ENCODE results near the gene ASCC2.

Gene ASCC2

GRCh38 chr22:29867851-29868250 is 29.8 kb upstream of the ASCC2 start:
- TF ChIP-seq TEAD4 (IDR thresholded peaks at IDR 0.05) (no peak), USF1 (IDR thresholded peaks at IDR 0.05) (no peak), CEBPB (IDR thresholded peaks at IDR 0.05) (no peak), YY1 (IDR thresholded peaks at IDR 0.05; ENCODE audit: low read depth) (no peak), TCF12 (IDR thresholded peaks at IDR 0.05; ENCODE audit: low read depth) (no peak), FOXM1 (IDR thresholded peaks at IDR 0.05; ENCODE audit: borderline replicate concordance, low read depth) (no peak), CREB1 (IDR thresholded peaks at IDR 0.05; ENCODE audit: low read depth) (no peak), TAF1 (IDR thresholded peaks at IDR 0.05; ENCODE audit: low read depth) (no peak), EGR1 (IDR thresholded peaks at IDR 0.05) (no peak)

DNA sequence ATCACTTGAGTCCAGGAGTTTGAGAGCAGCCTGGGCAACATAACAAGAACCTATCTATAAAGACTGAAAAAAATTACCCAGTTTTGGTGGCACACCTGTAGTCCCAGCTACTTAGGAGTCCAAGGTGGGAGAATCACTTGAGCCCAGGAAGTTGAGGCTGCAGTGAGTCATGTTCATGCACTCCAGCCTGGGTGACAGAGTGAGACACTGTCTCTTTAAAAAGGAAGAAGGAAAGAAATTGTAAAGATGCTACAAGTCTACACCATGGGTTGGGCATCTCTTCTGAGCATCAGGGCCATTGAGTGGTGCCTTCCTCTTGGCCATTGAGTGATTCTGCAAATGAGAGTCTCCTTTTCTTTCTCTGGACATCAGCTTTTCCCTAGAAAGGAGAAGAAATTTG is 29.2 kb upstream of the ASCC2 start:
- TF ChIP-seq EGR1 (IDR thresholded peaks at IDR 0.05) (no peak), YY1 (IDR thresholded peaks at IDR 0.05; ENCODE audit: low read depth) (no peak), NFIC (IDR thresholded peaks at IDR 0.05) (no peak)

DNA sequence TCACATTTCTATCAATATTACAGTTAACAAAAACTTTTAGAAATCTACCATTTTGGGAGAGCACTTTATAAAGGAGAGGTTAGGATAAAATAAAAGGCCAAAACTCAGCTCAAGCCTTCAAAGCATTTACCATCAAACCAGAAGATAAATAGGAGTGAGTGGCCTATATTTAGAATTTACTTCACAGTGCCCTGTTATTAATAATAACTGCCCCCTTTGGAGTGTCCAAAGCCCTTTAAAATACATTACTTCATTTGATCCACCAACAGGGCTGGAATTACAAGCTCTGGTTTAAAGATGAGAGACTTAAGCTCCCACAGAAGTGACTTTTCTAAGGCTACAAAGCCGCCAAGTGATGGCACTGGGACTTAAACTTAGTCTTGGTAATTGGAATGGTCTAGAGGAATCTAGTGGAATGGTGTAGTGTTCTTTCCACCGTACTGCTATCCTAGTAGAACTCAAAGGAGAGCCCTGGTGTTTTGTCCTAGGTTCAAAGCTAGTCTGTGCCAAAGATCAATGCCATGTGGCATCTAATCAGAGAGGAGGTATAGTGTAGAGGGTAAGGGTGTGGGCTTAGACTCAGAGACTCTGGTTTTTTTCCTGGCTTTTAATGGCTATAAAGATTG is 23.7 kb upstream of the ASCC2 start:
- TF ChIP-seq NFIC (IDR thresholded peaks at IDR 0.05) = no peak
- TF ChIP-seq CEBPB (IDR thresholded peaks at IDR 0.05) = no peak
- TF ChIP-seq EGR1 (IDR thresholded peaks at IDR 0.05) = no peak
- no peak for TF ChIP-seq YY1 (IDR thresholded peaks at IDR 0.05; ENCODE audit: low read depth)
- TF ChIP-seq RAD21 (IDR thresholded peaks at IDR 0.05; ENCODE audit: low read depth) = no peak
- TF ChIP-seq EP300 (IDR thresholded peaks at IDR 0.05; ENCODE audit: borderline replicate concordance) = no peak
- no peak for TF ChIP-seq TEAD4 (IDR thresholded peaks at IDR 0.05)
- TF ChIP-seq ZBTB7A (IDR thresholded peaks at IDR 0.05; ENCODE audit: low read depth) = no peak
- no peak for TF ChIP-seq TAF1 (IDR thresholded peaks at IDR 0.05; ENCODE audit: low read depth)
- TF ChIP-seq TCF12 (IDR thresholded peaks at IDR 0.05; ENCODE audit: low read depth) = no peak
- TF ChIP-seq, protein P1, sequence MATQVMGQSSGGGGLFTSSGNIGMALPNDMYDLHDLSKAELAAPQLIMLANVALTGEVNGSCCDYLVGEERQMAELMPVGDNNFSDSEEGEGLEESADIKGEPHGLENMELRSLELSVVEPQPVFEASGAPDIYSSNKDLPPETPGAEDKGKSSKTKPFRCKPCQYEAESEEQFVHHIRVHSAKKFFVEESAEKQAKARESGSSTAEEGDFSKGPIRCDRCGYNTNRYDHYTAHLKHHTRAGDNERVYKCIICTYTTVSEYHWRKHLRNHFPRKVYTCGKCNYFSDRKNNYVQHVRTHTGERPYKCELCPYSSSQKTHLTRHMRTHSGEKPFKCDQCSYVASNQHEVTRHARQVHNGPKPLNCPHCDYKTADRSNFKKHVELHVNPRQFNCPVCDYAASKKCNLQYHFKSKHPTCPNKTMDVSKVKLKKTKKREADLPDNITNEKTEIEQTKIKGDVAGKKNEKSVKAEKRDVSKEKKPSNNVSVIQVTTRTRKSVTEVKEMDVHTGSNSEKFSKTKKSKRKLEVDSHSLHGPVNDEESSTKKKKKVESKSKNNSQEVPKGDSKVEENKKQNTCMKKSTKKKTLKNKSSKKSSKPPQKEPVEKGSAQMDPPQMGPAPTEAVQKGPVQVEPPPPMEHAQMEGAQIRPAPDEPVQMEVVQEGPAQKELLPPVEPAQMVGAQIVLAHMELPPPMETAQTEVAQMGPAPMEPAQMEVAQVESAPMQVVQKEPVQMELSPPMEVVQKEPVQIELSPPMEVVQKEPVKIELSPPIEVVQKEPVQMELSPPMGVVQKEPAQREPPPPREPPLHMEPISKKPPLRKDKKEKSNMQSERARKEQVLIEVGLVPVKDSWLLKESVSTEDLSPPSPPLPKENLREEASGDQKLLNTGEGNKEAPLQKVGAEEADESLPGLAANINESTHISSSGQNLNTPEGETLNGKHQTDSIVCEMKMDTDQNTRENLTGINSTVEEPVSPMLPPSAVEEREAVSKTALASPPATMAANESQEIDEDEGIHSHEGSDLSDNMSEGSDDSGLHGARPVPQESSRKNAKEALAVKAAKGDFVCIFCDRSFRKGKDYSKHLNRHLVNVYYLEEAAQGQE (IDR thresholded peaks at IDR 0.05; ENCODE audit: low read depth) = no peak
- no peak for TF ChIP-seq USF1 (IDR thresholded peaks at IDR 0.05)
- no peak for TF ChIP-seq MAX (IDR thresholded peaks at IDR 0.05)
- TF ChIP-seq CREB1 (IDR thresholded peaks at IDR 0.05; ENCODE audit: low read depth) = no peak
- no peak for TF ChIP-seq FOXM1 (IDR thresholded peaks at IDR 0.05; ENCODE audit: borderline replicate concordance, low read depth)

DNA sequence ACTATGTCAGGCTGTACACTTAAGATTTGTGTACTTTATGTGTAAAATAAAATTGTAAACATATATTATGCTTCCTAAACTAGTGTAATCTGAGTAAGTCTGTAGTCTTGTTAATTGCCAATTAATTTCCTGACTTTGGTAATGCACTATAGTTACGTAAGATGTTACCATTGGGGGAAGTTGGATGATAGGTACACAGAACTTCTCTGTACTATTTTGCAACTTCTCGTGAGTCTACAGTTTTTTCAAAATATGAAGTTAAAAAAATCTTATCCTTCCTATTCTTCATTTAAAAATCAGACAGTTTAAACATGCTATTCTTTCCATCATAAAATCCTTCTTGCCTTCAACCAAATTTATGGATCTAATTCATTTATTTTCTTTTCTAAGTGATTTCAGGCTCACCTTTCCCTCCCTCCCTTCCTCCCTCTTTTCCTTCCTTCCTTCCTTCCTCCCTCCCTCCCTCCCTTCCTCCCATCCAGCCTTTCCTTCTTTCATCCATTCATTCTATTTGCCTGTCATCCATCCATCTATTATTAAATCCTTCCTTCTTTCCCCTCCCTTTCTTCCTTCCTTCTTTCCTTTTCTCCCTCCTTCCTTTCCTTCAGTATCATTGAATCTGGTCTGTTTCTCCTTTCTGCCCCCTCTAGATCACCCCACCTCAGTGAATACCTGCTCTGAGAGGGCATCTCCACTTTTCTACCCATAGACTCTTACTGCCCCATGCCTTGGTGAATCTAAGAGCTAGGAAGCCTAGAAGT is 22.1 kb upstream of the ASCC2 start:
- TF ChIP-seq RAD21 (IDR thresholded peaks at IDR 0.05; ENCODE audit: low read depth) (no peak), NFIC (IDR thresholded peaks at IDR 0.05) (no peak), TEAD4 (IDR thresholded peaks at IDR 0.05) (no peak), CEBPB (IDR thresholded peaks at IDR 0.05) (no peak), YY1 (IDR thresholded peaks at IDR 0.05; ENCODE audit: low read depth) (no peak), TAF1 (IDR thresholded peaks at IDR 0.05; ENCODE audit: low read depth) (no peak), TCF12 (IDR thresholded peaks at IDR 0.05; ENCODE audit: low read depth) (no peak), EP300 (IDR thresholded peaks at IDR 0.05; ENCODE audit: borderline replicate concordance) (no peak), USF1 (IDR thresholded peaks at IDR 0.05) (no peak), MAX (IDR thresholded peaks at IDR 0.05) (no peak), FOXM1 (IDR thresholded peaks at IDR 0.05; ENCODE audit: borderline replicate concordance, low read depth) (no peak), CREB1 (IDR thresholded peaks at IDR 0.05; ENCODE audit: low read depth) (no peak), EGR1 (IDR thresholded peaks at IDR 0.05) (no peak), ZBTB7A (IDR thresholded peaks at IDR 0.05; ENCODE audit: low read depth) (no peak)
- TF ChIP-seq, protein P1 (IDR thresholded peaks at IDR 0.05; ENCODE audit: low read depth) = no peak

- TF ChIP-seq FOXM1 (IDR thresholded peaks at IDR 0.05; ENCODE audit: borderline replicate concordance, low read depth) (no peak), EP300 (IDR thresholded peaks at IDR 0.05; ENCODE audit: borderline replicate concordance) (no peak), CREB1 (IDR thresholded peaks at IDR 0.05; ENCODE audit: low read depth) (no peak), TAF1 (IDR thresholded peaks at IDR 0.05; ENCODE audit: low read depth) (no peak), NFIC (IDR thresholded peaks at IDR 0.05) (no peak), ZBTB7A (IDR thresholded peaks at IDR 0.05; ENCODE audit: low read depth) (no peak), MAX (IDR thresholded peaks at IDR 0.05) (no peak), TEAD4 (IDR thresholded peaks at IDR 0.05) (no peak), USF1 (IDR thresholded peaks at IDR 0.05) (no peak), RAD21 (IDR thresholded peaks at IDR 0.05; ENCODE audit: low read depth) (no peak), YY1 (IDR thresholded peaks at IDR 0.05; ENCODE audit: low read depth) (no peak), CEBPB (IDR thresholded peaks at IDR 0.05) (no peak), TCF12 (IDR thresholded peaks at IDR 0.05; ENCODE audit: low read depth) (no peak)
- TF ChIP-seq, protein P1 (IDR thresholded peaks at IDR 0.05; ENCODE audit: low read depth) = no peak
These were observed 18.4 kb upstream of the ASCC2 start for GRCh38 chr22:29856496-29856895.
